NCI-H1048 (cell line): ENCODE results near the gene PLA2G2F.

Source experiments
- DNase-seq: peaks from one replicate; lab custom pipeline; 2025; lab: John Stamatoyannopoulos, UW

The PLA2G2F gene

DNA sequence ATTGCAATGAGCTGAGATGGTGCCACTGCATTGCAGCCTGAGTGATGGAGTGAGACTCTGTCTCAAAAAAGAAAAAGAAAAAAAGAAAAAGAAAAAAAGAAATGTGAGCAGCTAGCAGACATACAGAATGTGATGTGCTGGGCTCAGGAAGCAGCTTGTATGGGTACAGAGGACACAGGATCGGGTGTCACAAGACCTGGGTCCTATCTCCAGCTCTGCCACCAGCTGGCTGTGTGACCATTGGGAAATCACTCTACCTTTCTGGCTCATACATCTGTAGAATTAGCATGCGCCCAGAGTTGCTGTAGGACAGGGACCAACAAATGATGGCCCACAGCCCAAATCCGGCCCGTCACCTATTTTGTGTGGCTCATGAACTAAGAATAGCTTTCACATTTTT, 50.5 kb downstream of the PLA2G2F start:
- no peak for DNase-seq

DNA sequence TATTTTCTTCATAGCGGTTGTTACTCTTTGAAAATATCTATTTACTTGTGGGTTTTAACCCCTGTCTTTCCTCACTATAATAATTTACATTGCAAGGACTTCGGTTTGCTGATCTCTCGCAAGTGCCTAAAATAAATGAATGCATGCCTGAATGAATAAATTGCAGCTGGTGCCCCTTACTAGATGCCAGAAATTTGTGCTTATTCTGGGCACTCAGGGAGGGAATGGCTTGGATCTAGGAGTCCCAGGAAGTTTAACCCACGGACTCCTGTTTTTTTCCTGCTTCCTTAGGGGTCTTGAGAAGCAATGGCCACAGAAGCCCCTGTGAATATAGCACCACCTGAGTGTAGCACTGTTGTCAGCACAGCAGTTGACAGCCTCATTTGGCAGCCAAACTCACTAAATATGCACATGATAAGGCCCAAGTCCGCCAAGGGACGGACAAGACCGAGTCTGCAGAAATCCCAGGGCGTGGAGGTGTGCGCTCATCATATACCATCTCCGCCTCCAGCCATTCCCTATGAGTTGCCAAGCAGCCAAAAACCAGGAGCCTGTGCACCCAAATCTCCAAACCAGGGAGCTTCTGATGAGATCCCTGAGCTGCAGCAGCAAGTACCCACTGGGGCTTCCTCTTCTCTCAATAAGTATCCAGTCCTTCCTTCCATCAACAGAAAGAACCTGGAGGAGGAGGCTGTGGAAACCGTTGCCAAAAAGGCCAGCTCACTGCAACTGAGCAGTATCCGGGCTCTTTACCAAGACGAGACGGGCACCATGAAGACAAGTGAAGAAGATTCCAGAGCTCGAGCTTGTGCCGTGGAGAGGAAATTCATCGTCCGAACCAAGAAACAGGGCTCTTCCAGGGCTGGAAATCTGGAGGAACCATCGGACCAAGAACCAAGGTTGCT, 51.4 kb downstream of the PLA2G2F start:
- DNase-seq: no peak

DNA sequence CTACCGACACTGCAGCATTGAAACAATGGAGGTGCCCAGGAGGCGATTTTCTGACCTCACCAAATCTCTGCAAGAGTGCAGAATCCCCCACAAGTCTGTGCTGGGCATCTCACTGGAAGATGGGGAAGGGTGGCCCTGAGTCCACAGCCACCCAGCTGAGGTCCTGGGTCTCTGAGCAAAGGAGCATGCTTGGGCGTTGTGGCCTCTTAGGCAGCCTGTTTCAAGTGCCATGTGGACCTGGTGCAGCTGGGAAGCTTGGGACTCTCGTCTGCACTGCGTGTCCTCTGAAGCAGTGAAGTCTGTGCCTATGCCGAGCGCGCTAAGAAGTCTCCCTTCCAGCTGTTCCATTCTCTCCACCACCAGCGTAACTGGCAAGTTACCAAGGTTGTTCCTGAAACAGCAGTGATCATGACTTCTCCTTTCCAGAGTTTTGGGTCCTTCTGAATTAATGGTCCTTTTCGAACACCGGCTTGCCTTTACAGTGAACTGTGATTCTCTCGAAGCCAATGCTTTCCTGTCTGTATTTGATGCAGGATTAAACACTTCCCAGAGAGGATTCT, 52.2 kb downstream of the PLA2G2F start:
- DNase-seq: no peak

DNA sequence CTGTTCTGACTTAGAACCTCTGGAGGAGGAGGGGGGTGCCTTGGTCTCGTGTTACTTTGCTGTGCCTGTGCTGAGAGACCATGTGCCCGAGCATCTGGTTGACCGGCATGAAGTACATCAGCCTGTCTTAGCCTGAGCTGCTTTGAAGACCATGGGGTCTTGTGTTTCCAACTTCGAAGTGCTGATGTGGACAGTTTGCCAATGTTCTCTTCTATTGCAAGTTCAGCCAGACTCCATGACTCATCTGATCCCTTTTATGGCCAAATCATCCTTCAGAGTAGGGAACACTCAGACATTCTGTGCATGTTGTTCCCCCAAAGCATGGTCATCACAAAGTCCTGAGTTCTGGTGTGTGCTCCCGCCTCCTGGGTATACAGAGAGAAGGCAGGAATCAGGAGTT, 53.2 kb downstream of the PLA2G2F start:
- DNase-seq: no peak

DNA sequence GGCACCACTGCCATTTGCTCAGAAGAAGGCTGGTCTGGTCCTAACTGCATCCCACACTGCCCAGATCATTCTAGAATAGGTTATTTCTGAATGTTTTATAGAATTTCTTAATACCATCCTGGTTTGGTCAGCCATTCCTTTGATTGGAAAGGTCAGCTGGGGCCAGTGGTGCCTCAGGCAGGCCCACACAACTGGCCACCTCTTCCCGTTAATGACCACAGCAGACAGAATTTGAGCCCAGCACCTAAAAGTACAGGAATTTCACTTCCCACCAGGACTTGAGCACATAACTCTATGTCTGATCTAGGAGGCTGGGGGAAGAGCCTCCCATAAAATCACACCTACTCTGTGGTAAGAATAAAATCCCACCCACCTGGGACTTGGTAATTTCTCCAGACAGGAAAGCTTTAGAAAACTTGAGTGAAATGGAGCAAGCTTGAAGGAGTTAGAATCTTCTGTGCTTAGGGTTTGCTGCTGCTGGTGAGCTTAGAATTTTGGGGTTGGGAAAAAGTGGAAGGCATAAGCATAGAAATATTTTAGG, 53.8 kb downstream of the PLA2G2F start:
- DNase-seq: no peak

DNA sequence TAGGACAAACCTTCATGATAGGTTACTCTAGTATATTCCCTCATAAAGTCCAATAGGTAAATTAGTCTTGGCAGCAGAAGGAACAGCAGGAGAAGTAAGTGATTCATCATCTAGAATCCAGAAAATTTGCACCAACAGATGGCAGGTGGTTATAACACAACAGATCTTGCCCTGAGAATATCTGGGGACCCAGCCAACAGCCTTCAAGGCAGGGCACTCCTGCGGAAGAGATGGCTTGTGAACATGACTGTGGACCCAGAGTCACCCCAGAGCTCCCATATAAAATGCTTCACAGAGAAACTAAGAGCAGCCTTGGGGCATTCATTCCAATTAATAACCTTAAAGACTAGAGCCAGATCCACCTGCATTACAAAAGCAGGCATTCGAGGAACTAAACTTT, 55.1 kb downstream of the PLA2G2F start:
- no peak for DNase-seq

DNA sequence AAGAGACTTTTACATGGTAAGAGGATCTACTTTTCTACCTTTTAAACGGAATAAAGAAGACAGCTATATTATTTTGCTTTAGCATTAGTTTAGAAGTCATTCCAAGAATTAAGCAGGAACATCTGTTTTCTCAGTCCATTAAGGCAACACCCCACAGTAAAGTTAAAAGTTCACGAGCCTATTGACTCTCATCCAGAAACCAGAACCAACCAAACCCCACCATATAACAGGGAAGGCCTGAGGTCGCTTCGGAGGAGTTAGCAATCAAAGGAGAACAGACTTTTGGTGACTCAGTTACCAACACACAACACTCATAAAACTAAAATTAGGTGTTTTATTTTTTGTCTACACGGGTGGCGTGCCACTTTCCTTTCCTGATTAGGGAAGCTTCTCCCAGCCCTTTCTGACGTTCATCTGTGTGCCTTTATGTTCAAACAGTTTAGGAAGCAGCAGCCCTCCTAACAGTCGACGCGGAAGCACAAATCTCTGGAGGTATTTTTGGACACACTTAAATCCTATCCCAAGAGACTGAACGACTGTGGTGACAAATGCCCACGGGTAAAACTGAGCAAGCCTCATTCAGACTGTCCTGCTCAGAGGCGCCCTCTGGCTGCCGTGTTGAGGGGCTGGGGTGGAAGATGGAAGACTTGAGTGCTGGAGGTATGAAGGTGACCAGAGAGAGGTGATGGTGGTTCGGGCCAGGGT, 55.8 kb downstream of the PLA2G2F start:
- no peak for DNase-seq

DNA sequence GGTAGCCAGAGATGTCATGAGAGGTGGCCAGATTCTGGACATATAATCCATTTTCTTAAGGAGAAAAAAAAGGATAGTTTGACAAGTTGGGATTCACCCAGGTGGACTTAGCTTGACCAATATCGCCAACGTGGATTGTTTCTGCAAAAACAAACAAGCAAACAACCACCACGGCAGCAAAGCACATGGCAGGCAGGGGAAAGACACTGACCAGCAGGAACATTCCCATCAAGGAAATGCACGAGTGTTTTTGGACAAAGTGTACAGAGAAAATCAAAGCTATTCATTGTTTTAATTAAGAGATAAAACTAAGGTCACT, 56.3 kb downstream of the PLA2G2F start:
- DNase-seq: no peak

DNA sequence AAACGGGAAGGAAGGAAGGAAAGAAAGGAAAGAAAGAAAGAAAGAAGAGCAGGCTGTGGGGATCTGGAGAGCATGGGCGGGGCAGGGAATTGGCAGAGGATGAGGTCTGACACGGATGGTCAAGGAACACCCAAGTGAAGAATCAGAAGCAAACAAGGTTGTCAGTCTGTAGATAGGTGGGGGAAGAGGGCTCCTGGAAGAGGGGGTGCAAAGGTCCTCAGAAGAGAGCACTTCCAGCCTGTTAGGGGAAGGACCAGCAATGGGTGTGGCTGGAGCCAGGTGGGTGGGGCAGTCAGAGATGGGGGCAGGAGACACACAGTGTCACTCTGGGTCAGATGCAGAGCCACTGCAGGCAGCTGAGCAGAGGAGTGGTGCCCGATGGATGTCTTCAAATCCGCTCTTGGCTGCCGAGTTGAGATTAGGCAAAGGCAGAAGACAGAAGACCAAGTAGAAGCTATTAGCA, 58.2 kb downstream of the PLA2G2F start:
- no peak for DNase-seq

DNA sequence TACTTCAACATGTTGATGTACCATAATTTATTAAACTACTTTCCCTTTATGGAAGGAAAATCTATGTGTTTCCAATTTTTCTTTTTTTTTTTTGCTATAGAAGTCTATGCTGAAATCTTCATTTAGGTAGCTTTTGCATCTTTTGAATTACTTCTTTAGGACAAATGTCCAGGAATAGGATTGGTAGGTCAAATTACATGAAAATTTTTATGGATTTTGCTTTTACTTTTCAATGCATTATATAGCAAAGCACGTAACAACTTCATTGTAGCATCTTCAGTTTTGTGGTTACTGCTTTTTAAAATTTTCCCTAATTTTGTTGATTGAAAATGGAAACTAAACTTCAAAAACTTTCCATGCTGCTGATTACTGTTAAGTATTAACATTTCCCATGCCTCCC, 59.2 kb downstream of the PLA2G2F start:
- DNase-seq: no peak

DNA sequence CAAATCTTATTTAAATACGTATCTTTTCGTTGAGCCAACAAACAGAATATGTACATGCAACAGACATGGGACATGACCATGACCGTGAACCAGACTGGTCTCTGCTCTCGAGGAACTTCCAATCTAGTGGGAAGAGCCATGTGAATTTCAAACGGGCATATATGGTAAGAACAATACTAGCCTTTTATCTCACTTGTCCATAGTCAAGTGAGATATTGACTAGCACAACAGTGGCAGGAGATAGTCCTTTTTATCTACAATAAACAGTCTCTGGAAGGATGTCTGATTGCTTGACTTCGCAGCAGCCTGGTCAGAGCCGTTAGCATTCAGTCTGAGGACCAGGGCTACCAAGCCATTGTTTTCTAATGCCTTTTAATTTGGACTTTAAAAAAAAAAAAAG, 59.8 kb downstream of the PLA2G2F start:
- no peak for DNase-seq

DNA sequence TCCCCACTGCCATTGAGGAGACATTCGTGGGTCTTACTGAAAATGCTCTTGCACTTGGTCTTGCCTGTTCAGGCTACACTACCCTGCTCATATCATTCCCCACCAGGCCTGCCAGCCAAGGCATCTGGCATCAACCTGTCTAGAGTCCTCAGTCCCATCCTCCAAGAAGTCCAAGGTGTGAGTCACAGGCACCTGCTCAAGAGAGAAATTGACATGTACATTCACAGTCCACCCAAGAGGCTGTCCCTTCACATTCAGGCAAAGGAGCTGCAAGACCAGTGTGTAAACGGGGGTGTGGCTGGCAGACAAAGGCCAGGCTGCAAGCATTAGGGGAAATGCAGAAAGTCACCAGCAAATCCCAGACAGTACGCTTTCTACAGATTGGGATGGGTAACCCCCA, 60.3 kb downstream of the PLA2G2F start:
- no peak for DNase-seq

DNA sequence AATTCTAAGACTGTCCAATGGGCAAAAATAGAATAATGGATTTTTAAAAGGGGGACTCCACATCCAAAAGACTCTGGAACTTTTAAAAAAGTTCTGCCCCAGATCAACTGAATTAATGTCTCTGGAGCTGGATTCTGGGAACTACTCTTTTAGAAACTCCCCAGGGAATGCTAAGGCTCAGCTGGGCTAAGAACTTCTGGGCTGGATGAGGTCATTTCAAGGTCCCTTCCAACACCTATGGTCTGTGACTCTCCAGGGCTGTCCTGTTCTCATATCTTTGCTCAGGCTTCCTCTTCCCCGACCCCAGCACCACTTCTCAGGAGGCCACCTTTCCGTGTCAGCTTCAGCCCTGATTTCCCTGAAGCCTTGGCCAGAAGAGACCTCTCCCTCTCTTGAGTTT, 60.7 kb downstream of the PLA2G2F start:
- DNase-seq: no peak
